NOMO-1 (cell line): ENCODE measurements around the gene UST.
"Not testable (repeated sequence)": the region's sequence is repeated elsewhere in the genome, so short reads cannot be mapped to it uniquely, and the experiment has no call there.

Source experiments
- DNase-seq, 2 experiments: peaks; one replicate each; lab custom pipeline; 2025; ENCODE audit not compliant: unreplicated experiment in 2 of 2; lab: John Stamatoyannopoulos, UW

Gene UST

DNA sequence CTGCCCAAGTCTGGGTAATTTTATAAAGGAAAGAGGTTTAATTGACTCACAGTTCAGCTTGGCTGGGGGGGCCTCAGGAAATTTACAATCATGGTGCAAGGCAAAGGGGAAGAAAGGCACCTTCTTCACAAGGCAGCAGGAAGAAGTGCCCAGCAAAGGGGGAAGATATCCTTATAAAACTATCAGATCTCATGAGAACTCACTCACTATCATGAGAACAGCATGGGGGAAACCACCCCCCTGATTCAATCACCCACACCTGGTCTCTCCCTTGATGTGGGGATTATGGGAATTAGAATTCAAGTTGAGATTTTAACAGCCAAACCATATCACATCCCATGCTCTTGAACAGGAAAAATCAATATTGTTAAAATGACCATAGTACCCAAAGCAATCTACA is 355.5 kb downstream of the UST start:
- no peak for DNase-seq

- DNase-seq = not testable (repeated sequence)
Measured at GRCh38 chr6:149103950-149104349, 357.1 kb downstream of the UST start.

- no peak for DNase-seq
Measured at GRCh38 chr6:149107520-149107919, 360.7 kb downstream of the UST start.

- DNase-seq = no peak
Measured at GRCh38 chr6:149108038-149108748, 361.4 kb downstream of the UST start.

DNA sequence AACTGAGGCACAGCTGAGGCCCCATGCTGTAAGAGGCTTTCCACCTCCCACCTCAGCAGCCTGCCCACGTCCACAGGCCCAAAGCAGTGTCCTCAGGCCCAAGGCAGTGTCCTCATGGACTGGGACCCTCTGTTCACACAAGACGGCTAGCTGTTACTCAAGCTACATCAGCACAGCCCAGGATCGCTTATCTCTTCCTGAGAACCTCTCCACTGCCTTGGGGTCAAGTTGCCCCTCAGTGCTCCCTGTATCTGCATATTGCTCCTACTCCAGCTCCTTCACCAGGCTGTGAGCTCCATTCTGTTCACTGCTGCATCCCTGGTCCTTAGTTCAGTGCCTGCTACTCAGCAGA is 361.9 kb downstream of the UST start:
- DNase-seq = no peak

DNA sequence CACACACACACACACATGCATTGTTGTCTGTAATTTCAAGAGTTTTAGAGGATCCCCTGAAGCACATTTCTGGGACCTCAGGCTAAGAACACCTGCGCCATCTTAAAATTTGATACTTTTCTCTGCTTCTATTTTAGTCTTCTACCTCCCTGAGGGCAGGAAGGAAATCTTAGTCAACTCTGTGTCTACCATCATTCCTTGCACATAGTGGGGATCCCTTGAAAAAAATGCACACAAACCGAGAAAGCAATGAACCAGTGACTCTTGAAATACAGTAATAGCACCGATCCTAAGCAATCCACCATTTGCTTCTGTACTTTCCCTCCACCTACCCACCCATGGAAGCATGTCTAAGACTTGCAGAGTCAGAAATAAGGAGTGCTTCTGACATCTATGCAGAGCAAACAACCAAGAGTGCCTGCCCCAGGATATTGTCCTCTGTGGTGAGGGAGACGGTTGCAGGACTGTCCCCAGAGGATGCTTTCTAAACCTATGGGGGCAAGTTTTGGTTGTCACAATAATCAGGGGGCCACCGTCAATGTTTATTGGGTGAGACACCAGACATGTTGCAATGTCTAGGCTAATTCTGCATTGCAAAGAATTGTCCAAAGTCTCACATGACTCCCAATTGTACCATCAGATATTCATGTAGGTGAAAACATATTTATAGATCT is 362.7 kb downstream of the UST start:
- no peak for DNase-seq

DNA sequence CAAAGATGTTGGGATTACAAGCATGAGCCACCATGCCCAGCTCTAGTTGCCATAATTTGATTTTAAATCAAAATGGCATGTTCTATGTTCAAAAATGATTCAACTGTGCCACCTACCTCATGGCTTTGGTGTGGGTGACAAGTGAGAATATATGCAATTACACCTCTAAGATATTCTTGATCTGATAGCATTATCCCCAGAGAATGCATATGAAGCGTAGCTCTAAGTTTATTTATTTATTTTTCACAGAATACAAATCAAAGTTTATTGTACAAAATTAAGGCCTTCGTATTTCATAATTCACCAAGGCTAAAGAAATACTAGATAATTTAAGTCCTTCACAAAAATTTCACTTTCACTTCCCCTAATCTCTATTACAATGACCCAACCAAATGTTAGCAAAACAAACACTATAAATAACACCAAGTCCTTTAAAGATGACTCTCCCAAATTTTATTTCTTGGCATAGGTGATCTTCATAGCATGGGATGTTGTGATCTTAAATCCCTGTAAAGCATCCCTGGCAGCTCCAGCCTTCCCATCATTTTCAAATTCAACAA is 364.8 kb downstream of the UST start:
- DNase-seq = peak; percentile 50 to 79

DNA sequence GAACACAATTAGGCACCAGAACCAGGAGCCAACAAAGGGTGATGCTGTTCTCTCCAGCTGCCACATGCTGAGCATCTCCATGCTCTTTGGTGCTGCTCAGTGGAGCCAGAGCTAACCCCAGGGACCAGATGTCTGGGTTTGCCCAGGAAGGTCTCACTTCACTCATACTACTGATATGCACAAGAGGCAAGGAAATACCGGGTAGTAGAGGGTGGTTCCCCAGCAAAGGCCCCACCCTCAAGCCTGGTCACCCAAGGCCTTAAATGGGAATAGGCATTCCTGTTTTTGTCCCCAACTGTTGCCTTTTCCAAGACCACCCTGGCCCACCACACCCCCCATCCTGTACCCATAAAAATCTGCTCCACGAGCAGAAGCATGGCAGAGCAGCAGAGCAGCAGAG is 366.1 kb downstream of the UST start:
- no peak for DNase-seq

DNA sequence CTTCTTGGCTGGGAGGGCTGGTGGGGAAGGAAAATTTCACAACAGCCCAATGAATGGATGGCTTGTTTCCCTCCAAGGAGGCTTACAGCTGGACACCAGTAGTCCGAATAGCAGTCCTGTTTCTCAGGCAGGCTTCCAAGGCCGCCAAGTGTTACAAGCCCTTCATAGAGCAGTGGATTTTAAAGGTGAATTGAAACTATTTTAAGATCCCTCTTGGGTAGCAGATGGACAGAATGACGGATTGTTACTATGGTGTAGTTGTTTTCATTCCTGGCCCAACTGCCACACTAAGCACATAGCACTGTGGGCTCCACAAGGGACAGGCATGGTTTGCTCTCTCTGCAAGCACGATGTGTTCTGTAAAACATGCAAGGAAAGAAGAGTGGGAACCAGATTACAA is 367.3 kb downstream of the UST start:
- no peak for DNase-seq

- peak in 1 of 2 experiments; percentile 11 for DNase-seq
Measured at GRCh38 chr6:149118737-149119653, 372.2 kb downstream of the UST start.

DNA sequence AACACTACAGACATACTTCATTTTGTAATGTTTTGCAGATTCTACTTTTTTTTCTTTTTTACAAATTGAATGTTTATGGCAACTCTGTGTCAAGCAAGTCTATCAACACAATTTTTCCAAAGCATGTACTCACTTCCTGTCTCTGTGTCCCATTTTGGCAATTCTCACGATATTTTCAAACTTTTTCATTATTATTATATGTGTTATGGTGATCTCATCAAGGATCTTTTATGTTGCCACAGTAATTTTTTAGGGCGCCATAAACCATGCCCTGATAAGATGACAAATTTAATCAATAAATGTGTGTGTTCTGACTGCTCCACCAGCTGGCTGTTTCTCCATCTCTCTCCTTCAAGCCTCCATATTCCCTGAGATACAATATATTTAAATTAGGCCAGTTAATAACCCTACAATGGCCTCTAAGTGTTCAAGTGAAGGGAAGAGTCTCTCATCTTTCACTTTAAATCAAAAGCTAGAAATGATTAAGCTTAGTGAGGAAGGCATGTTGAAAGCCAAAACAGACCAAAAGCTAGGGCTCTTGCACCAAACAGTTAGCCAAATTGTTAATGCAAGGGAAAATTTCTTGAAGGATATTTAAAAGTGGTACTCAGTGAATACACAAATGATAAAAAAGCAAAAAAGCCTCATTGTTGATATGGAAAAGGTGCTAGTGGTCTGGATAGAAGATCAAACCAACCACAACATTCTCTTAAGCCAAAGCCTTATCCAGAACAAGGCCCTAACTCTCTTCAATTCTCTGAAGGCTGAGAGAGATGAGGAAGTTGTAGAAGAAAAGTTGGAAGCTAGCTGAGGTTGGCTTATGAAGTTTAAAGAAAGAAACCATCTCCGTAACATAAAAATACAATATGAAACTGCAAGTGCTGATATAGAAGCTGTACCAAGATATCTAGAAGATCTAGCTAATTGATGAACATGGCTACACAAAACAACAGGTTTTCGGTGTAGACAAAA is 376.3 kb downstream of the UST start:
- no peak for DNase-seq

GRCh38 chr6:149125309-149125708 is 378.5 kb downstream of the UST start:
- DNase-seq = no peak
